IMR-90 (cell line): ENCODE results near the gene SF3B1.

Experiments used
- BHLHE40 ChIP-seq: fragments of 150-350 bp; IDR thresholded peaks from 2 replicates; pipeline ENCODE4 v1.6.1; 2016; ENCODE audit warnings: mild to moderate bottlenecking, low read depth, low read length
- CEBPB ChIP-seq: IDR thresholded peaks from 2 replicates; pipeline ENCODE4 v1.6.1; 2012; ENCODE audit warnings: low read depth, low read length, improper control_type of control experiment
- CHD1 ChIP-seq: IDR thresholded peaks from 2 replicates; pipeline ENCODE4 v1.6.1; 2012; ENCODE audit warnings: low read depth, low read length, improper control_type of control experiment
- CTCF ChIP-seq: conservative IDR thresholded peaks from 2 replicates; pipeline ENCODE4 v1.5.1; 2012; ENCODE audit warnings: mild to moderate bottlenecking, low read depth, low read length, improper control_type of control experiment
- ELK1 ChIP-seq: fragments of 150-350 bp; IDR thresholded peaks from 2 replicates; pipeline ENCODE4 v1.6.1; 2016; ENCODE audit warnings: low read depth, mild to moderate bottlenecking, low read length, moderate library complexity, borderline replicate concordance
- MXI1 ChIP-seq: IDR thresholded peaks from 2 replicates; pipeline ENCODE4 v1.6.1; 2012; ENCODE audit warnings: low read depth, mild to moderate bottlenecking, low read length, moderate library complexity, borderline replicate concordance
- POLR2A ChIP-seq: IDR thresholded peaks from 2 replicates; pipeline ENCODE4 v1.6.1; 2012; ENCODE audit warnings: mild to moderate bottlenecking, low read depth, low read length
- RAD21 ChIP-seq: IDR thresholded peaks from 2 replicates; pipeline ENCODE4 v1.6.1; 2012; ENCODE audit warnings: low read length, improper control_type of control experiment
- SMC3 ChIP-seq: fragments of 150-350 bp; IDR thresholded peaks from 2 replicates; pipeline ENCODE4 v1.6.1; 2016; ENCODE audit warnings: low read depth, mild to moderate bottlenecking, antibody characterized with exemption, low read length, moderate library complexity

GRCh38 chr2:197426723-197427603 lies 7.9 kb downstream of the SF3B1 start:
- TF ChIP-seq SMC3: no peak
- no peak for TF ChIP-seq CTCF
- TF ChIP-seq BHLHE40: no peak
- TF ChIP-seq POLR2A: no peak
- no peak for TF ChIP-seq RAD21
- no peak for TF ChIP-seq MXI1
- TF ChIP-seq CEBPB: peak; percentile 69
- TF ChIP-seq ELK1: no peak
- TF ChIP-seq CHD1: no peak
